Measurements from ENCODE around the gene TBL2.
"Not testable (repeated sequence)": the region's sequence is repeated elsewhere in the genome, so short reads cannot be mapped to it uniquely, and the experiment has no call there.

TBL2 gene

GRCh38 chr7:73569042-73569608, 9.3 kb downstream of the TBL2 start:
- no peak for DNase-seq

DNA sequence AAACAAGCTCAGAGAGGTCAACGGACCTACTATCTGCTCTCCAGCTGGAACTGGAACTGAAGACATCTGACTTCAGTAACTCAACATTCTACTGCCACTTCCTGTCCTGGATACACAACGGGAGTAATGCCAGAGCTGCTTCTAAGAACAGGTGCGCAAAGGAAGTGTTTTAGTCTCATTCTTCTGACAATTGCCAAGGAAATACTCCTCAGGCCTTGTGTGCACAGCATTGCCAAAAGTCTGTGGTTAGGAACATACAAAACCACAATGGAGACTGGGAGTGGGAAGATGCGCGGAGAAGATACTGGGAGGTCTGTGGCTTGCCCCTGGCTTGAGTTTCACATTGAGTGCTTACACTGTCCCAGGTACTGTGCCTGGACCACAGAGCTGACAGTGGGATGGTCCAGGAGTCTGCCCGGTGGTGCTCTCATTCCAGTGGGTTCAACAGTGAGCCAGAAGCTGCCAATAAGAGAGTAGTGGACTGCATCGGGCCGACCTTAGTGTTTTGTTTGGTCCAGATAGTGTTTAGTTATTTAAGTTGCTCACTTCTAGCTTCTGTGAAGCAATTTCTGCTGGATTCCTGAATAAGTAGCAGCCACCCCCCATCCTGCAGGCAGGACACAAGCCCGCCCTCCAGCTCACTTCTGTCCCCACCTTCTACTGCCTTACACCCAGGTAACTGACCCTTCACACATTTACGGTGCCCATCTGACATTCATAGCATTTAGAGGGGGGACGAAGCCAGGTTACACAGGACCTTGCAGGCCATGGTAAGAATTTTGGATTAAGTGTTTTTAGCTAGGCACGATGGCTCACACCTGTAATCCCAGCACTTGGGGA, 10.3 kb downstream of the TBL2 start:
- DNase-seq, result no peak

DNA sequence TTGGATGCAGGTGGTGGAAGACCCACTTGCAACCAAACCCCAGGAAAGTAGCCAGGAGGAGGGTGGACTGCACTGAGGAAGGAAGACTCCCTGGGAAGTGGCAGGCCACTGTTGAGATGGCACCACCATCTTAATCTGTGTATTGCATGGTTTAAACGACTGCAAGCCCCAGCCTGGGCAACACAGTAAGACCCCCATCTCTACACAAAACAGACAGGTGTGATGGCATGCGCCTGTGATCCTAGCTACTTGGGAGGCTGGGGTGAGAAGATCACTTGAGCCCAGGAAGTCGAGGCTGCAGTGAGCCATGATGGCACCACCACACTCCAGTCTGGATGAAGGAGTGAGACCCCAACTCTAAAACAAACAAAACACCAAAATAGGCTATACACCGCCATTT, 11.2 kb downstream of the TBL2 start:
- no peak for DNase-seq

DNA sequence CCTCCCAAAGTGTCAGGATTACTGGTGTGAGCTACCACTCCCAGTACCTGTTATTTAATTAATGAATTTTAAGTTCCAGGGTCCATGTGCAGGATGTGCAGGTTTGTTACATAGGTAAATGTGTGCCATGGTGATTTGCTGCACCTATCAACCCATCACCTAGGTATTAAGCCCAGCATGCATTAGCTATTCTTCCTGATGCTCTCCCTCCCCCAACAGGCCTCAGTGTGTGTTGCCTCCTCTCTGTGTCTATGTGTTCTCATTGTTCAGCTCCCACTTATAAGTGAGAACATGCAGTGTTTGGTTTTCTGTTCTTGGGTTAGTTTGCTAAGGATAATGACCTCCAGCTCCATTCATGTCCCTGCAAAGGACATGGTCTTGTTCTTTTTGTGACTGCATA, 11.9 kb downstream of the TBL2 start:
- DNase-seq, result not testable (repeated sequence)

GRCh38 chr7:73565675-73566340, 12.6 kb downstream of the TBL2 start:
- no peak for DNase-seq

DNA sequence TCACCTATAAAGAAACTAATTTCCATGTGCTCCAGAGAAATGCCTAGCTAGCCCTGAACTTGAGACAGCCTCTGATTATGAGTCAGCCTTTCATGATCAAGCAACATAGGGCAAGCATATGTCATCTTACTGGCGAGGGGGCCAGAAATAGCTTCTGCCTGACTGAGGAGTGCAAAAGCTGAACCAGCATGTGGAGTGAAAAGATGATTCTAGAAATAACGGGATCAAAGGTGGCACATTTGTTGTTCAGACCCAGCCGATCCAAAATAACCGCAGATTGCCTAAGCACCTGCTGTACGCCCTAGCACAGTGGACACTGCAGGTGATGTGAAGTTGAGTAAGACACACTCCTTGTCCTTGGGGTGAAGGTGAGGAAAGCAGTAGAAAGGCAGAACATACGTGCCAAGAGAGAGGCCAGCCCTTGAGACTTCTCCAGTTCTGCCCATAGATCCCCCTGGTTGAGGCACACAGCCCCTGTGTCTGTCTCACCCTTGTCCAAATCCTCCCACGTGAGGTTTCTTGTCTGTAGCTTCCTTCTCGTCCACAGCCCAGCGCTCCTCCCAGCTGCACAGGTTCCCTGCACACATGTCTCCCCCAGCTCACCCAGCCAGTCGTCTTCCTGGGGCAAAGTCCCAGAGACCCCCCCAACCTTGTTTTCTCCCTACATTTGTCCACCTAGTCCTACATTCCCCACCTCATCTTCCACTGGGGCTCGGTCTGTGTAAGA, 18.1 kb downstream of the TBL2 start:
- DNase-seq, result no peak

DNA sequence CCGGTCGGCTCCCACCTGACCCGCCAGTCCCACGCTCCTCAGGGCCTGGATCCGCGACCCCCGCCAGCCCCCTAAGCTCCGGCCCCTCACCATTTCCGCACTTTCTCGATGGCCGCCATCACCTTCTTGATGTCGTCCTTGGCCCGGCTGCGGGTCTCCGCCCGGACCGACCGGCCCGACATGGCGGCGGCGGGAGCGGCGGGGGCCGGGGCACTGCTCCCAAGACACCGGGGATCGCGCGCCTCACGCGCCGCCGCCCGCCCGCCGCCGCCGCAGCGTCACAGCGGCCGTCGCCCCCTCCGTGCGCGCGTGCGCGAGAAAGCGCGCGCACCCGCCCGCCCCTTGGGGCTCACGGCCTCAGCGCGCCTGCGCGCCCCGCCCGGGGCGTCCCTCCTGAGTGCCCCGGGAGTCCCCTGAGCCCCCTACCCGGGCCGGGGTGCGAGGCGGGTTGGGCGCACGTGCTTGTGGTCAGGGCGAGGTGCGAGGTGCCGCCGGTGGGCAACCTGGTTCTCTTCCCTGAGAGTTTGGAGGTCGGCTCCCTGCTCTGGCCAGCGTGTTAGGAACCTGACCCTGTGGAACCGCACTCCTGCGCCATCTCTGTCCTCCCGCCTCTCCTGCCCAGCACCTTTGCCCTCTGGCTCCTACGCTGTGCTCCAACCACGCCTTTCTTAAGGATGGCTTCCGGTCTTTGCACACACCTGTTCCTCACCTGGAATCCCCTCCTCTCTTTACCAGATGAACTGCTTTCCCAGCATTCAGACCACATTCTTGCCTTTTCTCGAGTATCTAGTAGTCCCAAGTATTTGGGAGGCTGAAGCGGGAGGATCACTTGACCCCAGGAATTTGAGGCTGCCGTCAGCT, 20.8 kb downstream of the TBL2 start, which contains the start of gene BCL7B:
TSS of gene BCL7B (minus strand) at position 294 of the 861 bp plus-strand sequence. CDS start at position 182, 112 bp downstream.
- peak; percentile 71 to 90 for DNase-seq

GRCh38 chr7:73557108-73557396, 21.3 kb downstream of the TBL2 start:
- peak; percentile 86 to 93 for DNase-seq

DNA sequence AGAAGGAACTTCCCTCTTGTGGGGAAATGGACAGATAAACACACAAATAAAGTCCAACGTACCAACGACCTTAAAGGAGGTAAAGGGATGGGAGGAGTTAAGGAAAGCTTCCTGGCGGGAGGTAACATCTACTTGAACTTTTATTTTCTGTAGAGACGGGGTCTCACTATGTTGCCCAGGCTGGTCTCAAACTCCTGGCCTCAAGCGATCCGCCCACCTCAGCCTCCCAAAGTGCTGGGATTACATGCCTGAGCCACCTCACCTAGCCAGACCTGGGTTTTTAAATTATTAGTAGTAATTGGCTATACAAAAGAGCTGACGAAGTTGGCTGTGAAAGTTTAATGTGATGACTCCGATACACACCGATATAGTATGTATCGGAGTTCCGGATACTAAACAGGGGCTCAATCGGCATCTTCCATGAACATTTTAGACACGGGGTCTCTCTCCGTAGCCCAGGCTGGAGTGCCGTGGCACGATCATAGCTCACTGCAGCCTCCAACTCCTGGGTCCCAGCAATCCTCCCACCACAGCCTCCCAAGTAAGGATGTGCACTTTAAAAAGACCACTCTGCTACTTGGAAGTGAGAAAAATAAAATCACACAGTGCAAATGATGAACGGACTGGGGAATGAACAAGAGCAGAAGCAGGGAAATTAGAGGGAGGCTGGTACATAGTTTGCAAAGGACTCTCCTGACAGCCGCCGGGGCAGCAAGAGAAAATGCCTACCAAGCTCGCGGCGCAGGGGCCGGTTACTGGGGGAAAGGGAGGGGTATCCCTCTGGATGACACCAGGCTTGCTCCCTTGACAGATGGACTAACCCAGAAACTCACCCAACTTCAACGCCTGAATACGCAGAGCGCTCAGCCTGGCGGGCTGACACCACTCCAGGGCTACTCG, 21.9 kb downstream of the TBL2 start:
- no peak for DNase-seq

GRCh38 chr7:73555411-73555982, 22.9 kb downstream of the TBL2 start:
- DNase-seq, result no peak

- DNase-seq, result not testable (repeated sequence)
These were observed 28.3 kb downstream of the TBL2 start for GRCh38 chr7:73550093-73550492.

GRCh38 chr7:73549176-73549575, 29.2 kb downstream of the TBL2 start:
- no peak for DNase-seq

DNA sequence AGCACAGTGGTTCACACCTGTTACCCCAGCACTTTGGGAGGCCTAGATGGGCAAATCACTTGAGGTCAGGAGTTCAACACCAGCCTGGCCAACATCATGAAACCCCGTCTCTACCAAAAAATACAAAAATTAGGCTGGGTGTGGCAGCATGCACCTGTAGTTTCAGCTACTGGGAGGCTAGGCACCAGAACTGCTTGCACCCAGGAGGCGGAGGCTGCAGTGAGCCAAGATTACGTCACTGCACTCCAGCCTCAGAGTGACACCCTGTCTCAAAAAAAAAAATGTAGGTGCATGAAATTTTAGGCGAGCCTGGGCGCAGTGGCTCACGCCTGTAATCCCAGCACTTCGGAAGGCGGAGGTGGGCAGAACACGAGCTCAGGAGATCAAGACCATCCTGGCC, 30.5 kb downstream of the TBL2 start:
- no peak for DNase-seq

GRCh38 chr7:73544678-73545077, 33.7 kb downstream of the TBL2 start:
- no peak for DNase-seq

- no peak for DNase-seq
These were observed 36.7 kb downstream of the TBL2 start for GRCh38 chr7:73541722-73542121.

DNA sequence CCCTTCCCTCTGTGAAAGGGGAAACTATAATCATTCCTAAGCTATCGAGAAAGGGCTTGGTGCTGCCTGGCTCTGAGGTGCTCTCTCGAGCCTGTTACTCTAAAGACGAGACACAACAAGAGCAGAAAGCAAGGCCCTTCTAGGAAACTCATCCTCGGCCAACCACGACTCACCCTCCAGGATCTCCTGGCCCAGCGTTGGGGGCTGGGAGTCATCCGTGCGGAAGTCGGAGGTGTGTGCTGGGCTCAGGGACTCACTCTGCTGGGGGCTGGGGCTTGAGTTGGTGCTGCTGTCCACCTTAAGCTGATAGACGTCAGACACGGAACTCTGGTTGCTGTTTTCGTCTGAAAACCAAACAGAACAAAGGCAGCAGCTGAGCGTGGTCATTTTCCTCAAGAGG, 38.7 kb downstream of the TBL2 start:
- DNase-seq, result no peak

DNA sequence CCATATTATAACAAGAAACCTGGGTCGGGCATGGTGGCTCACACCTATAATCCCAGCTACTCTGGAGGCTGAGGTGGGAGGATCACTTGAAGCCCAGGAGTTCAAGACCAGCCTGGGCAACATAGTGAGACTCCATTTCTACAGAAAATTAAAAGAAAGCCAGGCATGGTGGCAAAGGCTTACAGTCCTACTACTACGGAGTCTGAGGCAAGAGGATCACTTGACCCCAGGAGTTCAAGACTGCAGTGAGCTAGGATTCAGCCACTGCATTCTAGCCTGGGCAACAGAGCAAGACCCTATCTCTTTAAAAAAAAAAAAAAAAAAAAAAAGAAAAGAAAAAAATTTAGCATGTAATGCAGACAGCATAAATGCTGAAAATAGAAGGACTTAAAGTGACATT, 39.9 kb downstream of the TBL2 start:
- DNase-seq, result not testable (repeated sequence)

DNA sequence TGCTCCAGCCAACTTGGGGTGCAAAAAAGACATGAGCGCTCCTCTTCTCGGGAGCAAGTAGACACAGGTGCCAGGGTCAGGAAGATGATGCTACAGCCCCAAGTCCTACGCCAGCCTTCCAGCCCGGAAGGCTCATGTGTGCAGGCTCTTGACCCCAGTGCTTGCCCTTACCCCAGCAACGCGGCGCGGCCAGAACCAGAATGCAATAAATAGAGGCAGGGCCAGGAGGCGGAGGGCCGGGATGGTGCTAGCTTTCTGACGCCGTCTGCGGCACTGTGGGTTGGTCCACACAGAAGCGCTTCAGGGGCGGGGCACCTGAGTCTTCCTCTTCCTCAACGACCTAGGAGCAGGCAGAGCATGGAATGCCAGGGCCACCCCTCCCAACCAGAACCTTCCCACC, 41.3 kb downstream of the TBL2 start:
- no peak for DNase-seq

GRCh38 chr7:73536479-73536878, 41.9 kb downstream of the TBL2 start:
- no peak for DNase-seq

GRCh38 chr7:73535918-73536317, 42.5 kb downstream of the TBL2 start:
- DNase-seq, result not testable (repeated sequence)

GRCh38 chr7:73533742-73534141, 44.6 kb downstream of the TBL2 start:
- DNase-seq, result no peak

Data from NCI-H1930 (cell line).